Colonic mucosa (tissue), 4 donors: ENCODE results near the gene CHDH. TPM values are rescaled to one million over a fixed set of nuclear protein-coding genes. Genes with fewer than 3 reads are reported as not detected.

Experiments used
- DNase-seq: peaks from one replicate; pipeline ENCODE4 v3.0.0-alpha.2; 2020
- H3K27ac ChIP-seq: fragments of 200-600 bp; one replicate; pipeline ENCODE4 v1.8.0; 2021
- H3K27me3 ChIP-seq: fragments of 200-600 bp; one replicate; pipeline ENCODE4 v1.8.0; 2021
- H3K36me3 ChIP-seq: fragments of 200-600 bp; one replicate; pipeline ENCODE4 v1.8.0; 2021
- H3K4me1 ChIP-seq: fragments of 200-600 bp; one replicate; pipeline ENCODE4 v1.8.0; 2021; ENCODE audit warnings: mild to moderate bottlenecking
- H3K4me3 ChIP-seq: fragments of 200-600 bp; one replicate; pipeline ENCODE4 v1.8.0; 2021
- H3K9ac ChIP-seq, 2 donors: one replicate each; pipeline ENCODE4 v1.7.0; 2013; ENCODE audit warnings: control low read depth in 2 of 2, low read depth in 2 of 2, low read length in 2 of 2
- H3K9me3 ChIP-seq: fragments of 200-600 bp; one replicate; pipeline ENCODE4 v1.8.0; 2021
- CTCF ChIP-seq: fragments of 200-600 bp; IDR thresholded peaks from one replicate; pipeline ENCODE4 v1.8.0; 2022; ENCODE audit warnings: antibody characterized with exemption, mild to moderate bottlenecking
- intact Hi-C: fragments of 100-400 bp; cut with DNase I; formaldehyde crosslinking; loops from one replicate; pipeline ENCODE4 v1.14.1; 2022
- total RNA-seq, 2 donors: library from RNA; stranded (reverse); fragmentation: NEBNext Ultra II Directional in 1 of 2; extraction: Animal tissue kit (Norgen Biotek cat#: 25700) in 1 of 2; gene quantifications; one replicate each; pipeline ENCODE4 v1.2.1, GENCODE V29; 2021
- donor health status: healthy.
- donor health status: DM: no; HTN: no; CAD: no.
- donor health status: DM: no; HTN: no; CAD: no.

Gene CHDH
- total RNA-seq, 2 donors from 2014 or later: 41.5 to 48.6 TPM

- intact Hi-C loops: no loop called here
- H3K9me3 ChIP-seq: no peaks in the 10 kb centered on the region
- no peak overlapping the region for H3K27ac ChIP-seq
- H3K27me3 ChIP-seq: no peaks in the 10 kb centered on the region
- no peaks in the 10 kb centered on the region for H3K36me3 ChIP-seq
- no peak for DNase-seq
- H3K4me1 ChIP-seq: no peaks in the 10 kb centered on the region
- TF ChIP-seq CTCF: no peak
- H3K4me3 ChIP-seq: no peak overlapping the region
- no peak overlapping the region for H3K9ac ChIP-seq
These were observed 26.9 kb downstream of the CHDH start for GRCh38 chr3:53819163-53819868.

- Histone ChIP-seq H3K27ac (no peak overlapping the region), H3K9me3 (no peaks in the 10 kb centered on the region), H3K4me1 (no peaks in the 10 kb centered on the region), H3K9ac (no peak overlapping the region), H3K36me3 (no peaks in the 10 kb centered on the region), H3K27me3 (no peaks in the 10 kb centered on the region), H3K4me3 (no peak overlapping the region)
- no peak for DNase-seq
- intact Hi-C loops: no loop called here
- TF ChIP-seq CTCF: no peak
These were observed 27.7 kb downstream of the CHDH start for GRCh38 chr3:53818221-53819162.

DNA sequence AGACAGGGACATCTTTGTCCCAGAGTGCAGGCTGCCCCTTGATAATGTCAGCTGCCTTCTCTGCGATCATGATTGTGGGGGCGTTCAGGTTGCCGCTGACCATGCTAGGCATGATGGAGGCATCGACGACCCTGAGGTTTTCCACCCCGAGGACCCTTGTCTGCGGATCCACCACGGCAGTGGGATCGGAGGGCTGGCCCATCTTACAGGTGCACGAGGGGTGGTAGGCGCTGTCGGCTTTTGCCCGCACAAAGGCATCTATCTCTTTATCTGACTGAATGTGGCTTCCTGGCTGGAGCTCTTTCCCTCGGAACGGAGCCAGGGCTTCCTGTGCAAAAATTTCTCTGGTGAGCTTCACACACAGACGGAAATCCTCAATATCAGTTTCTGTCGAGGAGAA is 28.4 kb downstream of the CHDH start:
- no peaks in the 10 kb centered on the region for H3K27me3 ChIP-seq
- TF ChIP-seq CTCF: no peak
- H3K9me3 ChIP-seq: no peaks in the 10 kb centered on the region
- H3K9ac ChIP-seq: no peak overlapping the region
- intact Hi-C loops: no loop called here
- DNase-seq: no peak
- no peak overlapping the region for H3K27ac ChIP-seq
- no peak overlapping the region for H3K4me3 ChIP-seq
- H3K36me3 ChIP-seq: no peaks in the 10 kb centered on the region
- no peaks in the 10 kb centered on the region for H3K4me1 ChIP-seq

DNA sequence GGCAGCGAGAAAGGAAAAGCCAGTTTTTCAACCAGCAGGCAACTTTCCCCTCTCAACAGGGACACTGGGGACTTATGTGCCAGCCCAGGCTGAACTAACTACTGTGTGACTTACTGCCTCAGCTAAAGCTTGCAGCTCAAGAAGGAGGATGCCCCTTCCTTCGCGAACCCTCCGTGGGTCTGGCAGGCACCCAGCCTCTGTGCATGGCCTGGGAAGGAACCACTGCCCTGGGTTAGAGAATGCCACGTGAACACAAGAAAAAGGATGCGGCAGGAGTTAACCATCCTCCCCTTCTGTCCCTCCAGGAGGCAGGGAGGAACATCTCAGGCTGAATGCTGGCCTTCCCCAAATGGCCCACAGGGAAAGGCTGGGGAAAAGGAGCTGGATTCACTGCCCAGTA is 29.0 kb downstream of the CHDH start:
- no peak for DNase-seq
- H3K4me3 ChIP-seq: no peak overlapping the region
- intact Hi-C loops: no loop called here
- no peak for TF ChIP-seq CTCF
- H3K27ac ChIP-seq: no peak overlapping the region
- H3K9me3 ChIP-seq: no peaks in the 10 kb centered on the region
- H3K36me3 ChIP-seq: no peaks in the 10 kb centered on the region
- H3K9ac ChIP-seq: no peak overlapping the region
- H3K4me1 ChIP-seq: no peaks in the 10 kb centered on the region
- no peaks in the 10 kb centered on the region for H3K27me3 ChIP-seq

GRCh38 chr3:53816425-53816824 is 29.8 kb downstream of the CHDH start:
- no peaks in the 10 kb centered on the region for H3K36me3 ChIP-seq
- H3K9me3 ChIP-seq: no peaks in the 10 kb centered on the region
- H3K4me3 ChIP-seq: no peak overlapping the region
- no peak for DNase-seq
- no peaks in the 10 kb centered on the region for H3K27me3 ChIP-seq
- no peak overlapping the region for H3K27ac ChIP-seq
- TF ChIP-seq CTCF: no peak
- no peaks in the 10 kb centered on the region for H3K4me1 ChIP-seq
- H3K9ac ChIP-seq: no peak overlapping the region
- intact Hi-C loops: no loop called here
